GM12878 (cell line): ENCODE data around the gene ATP6V1A. TPM values are rescaled to one million over a fixed set of nuclear protein-coding genes. Genes with fewer than 3 reads are reported as not detected.

Source experiments
- ATF3 ChIP-seq: IDR thresholded peaks from 2 replicates; pipeline ENCODE4 v1.6.1; 2011; ENCODE audit warnings: low read depth, mild to moderate bottlenecking, low read length, moderate library complexity, borderline replicate concordance; ENCODE audit errors: extremely low read depth
- BCL3 ChIP-seq: IDR thresholded peaks from 2 replicates; pipeline ENCODE4 v1.6.1; 2011; ENCODE audit warnings: borderline replicate concordance, low read depth, mild to moderate bottlenecking, moderate library complexity, low read length; ENCODE audit not compliant: insufficient read depth, poor library complexity, severe bottlenecking
- BCLAF1 ChIP-seq: fragments of 450-650 bp; IDR thresholded peaks from 2 replicates; pipeline ENCODE4 v1.6.1; 2017; ENCODE audit warnings: antibody characterized with exemption, mild to moderate bottlenecking, moderate library complexity
- CEBPZ ChIP-seq: fragments of 150-350 bp; IDR thresholded peaks from 2 replicates; pipeline ENCODE4 v1.6.1; 2016; ENCODE audit warnings: low read depth, low read length
- CREB1 ChIP-seq: IDR thresholded peaks from 2 replicates; pipeline ENCODE4 v1.6.1; 2012; ENCODE audit warnings: low read depth, mild to moderate bottlenecking, inconsistent platforms
- EED ChIP-seq: sonication (generic); IDR thresholded peaks from 2 replicates; pipeline ENCODE4 v1.6.1; 2016; ENCODE audit warnings: antibody characterized with exemption, low read depth
- GABPA ChIP-seq: IDR thresholded peaks from 2 replicates; pipeline ENCODE4 v1.6.1; 2014; ENCODE audit warnings: antibody characterized with exemption, low read depth, mild to moderate bottlenecking, inconsistent platforms
- IRF3 ChIP-seq: fragments of 450-650 bp; IDR thresholded peaks from 2 replicates; pipeline ENCODE4 v1.6.1; 2014; ENCODE audit warnings: mild to moderate bottlenecking
- IRF5 ChIP-seq: fragments of 450-650 bp; IDR thresholded peaks from 2 replicates; pipeline ENCODE4 v1.6.1; 2017; ENCODE audit warnings: borderline replicate concordance
- JUND ChIP-seq: IDR thresholded peaks from 2 replicates; pipeline ENCODE4 v1.6.1; 2012; ENCODE audit warnings: low read depth, mild to moderate bottlenecking, low read length, improper control_type of control experiment, moderate library complexity
- LARP7 ChIP-seq: fragments of 450-650 bp; IDR thresholded peaks from 2 replicates; pipeline ENCODE4 v1.6.1; 2017; ENCODE audit warnings: mild to moderate bottlenecking
- SIX5 ChIP-seq: IDR thresholded peaks from 2 replicates; pipeline ENCODE4 v1.6.1; 2011; ENCODE audit warnings: mild to moderate bottlenecking, low read depth, low read length, moderate library complexity; ENCODE audit not compliant: severe bottlenecking
- SMC3 ChIP-seq: IDR thresholded peaks from 2 replicates; pipeline ENCODE4 v1.6.1; 2011; ENCODE audit warnings: low read length, improper control_type of control experiment, borderline replicate concordance
- TAF1 ChIP-seq: IDR thresholded peaks from 2 replicates; pipeline ENCODE4 v1.6.1; 2011; ENCODE audit warnings: mild to moderate bottlenecking, low read depth, low read length, borderline replicate concordance
- ZBED1 ChIP-seq: IDR thresholded peaks from 2 replicates; pipeline ENCODE4 v1.6.1; 2016; ENCODE audit warnings: borderline replicate concordance
- ZBTB33 ChIP-seq: fragments of 450-650 bp; IDR thresholded peaks from 2 replicates; pipeline ENCODE4 v1.6.1; 2017; ENCODE audit warnings: mild to moderate bottlenecking
- polyA plus RNA-seq, 11 experiments: library from polyadenylated mRNA; depleted of rRNA in 4 of 11; unstranded in 6 of 11; stranded (reverse) in 5 of 11; fragments of >200 nt; fragmentation: Nextera tagmentation in 4 of 11; fragmentation: Illumina TruSeq in 1 of 11; extraction: Ambion mirVana in 4 of 11; extraction: Trizol in 1 of 11; gene quantifications; 1 replicate in 1 of 11; 2 replicates in 10 of 11; pipeline versions ENCODE4 v1.2.1 to v1.2.3, GENCODE V29; 2011 to 2016; ENCODE audit warnings: inconsistent platforms in 2 of 11, missing spikeins in 2 of 11, low read depth in 1 of 11
- total RNA-seq, 4 experiments: library from RNA; depleted of rRNA in 3 of 4; stranded (reverse); fragments of >200 nt in 3 of 4; fragmentation: Illumina TruSeq in 1 of 4; extraction: Trizol in 1 of 4; gene quantifications; 2 replicates each; pipeline versions ENCODE4 v1.2.1 to v1.2.3, GENCODE V29; 2013 to 2021

ATP6V1A gene
- total and polyA plus RNA-seq, 10 of the 15 experiments (the other 5 are each of a cell fraction or from before 2014, with no cell fraction given): 22.4 to 65.8 (median 47.7) TPM

- peak; percentile 64; the same call in 1 of the 2 replicates for TF ChIP-seq TAF1
- no peak for TF ChIP-seq ZBED1
- TF ChIP-seq ZBTB33: 0 out of 2 replicates have a peak, but pooled peaks have one; percentile 21
- TF ChIP-seq GABPA: peak; percentile 96
- TF ChIP-seq BCLAF1: no peak
- no peak for TF ChIP-seq CEBPZ
- no peak; the same call in 1 of the 2 replicates for TF ChIP-seq LARP7
- no peak for TF ChIP-seq SMC3
- peak; percentile 27 for TF ChIP-seq SIX5
- no peak; the same call in 1 of the 2 replicates for TF ChIP-seq ATF3
- TF ChIP-seq IRF3: no peak
- no peak for TF ChIP-seq BCL3
- peak; percentile 86 for TF ChIP-seq EED
- TF ChIP-seq IRF5: no peak
- TF ChIP-seq JUND: no peak
- peak; percentile 91 for TF ChIP-seq CREB1
Observed at GRCh38 chr3:113746548-113747282, at the start of gene ATP6V1A (continued).
